HepG2 (cell line): ENCODE measurements around the gene GNG7. TPM values are rescaled to one million over a fixed set of nuclear protein-coding genes. Genes with fewer than 3 reads are reported as not detected.

Experiments used
- FOXK2 ChIP-seq: fragments of 450-650 bp; IDR thresholded peaks from 2 replicates; pipeline ENCODE4 v1.6.1; 2016
- HNRNPUL1 ChIP-seq: fragments of 200-400 bp; formaldehyde crosslinking; IDR thresholded peaks from 2 replicates; pipeline ENCODE4 v1.6.1; 2017; ENCODE audit warnings: low read depth, mild to moderate bottlenecking, low read length, moderate library complexity
- IKZF4 ChIP-seq: sonication (generic); formaldehyde crosslinking; IDR thresholded peaks from 2 replicates; pipeline ENCODE4 v1.5.1; 2020; ENCODE audit warnings: borderline replicate concordance, mild to moderate bottlenecking, low read depth, missing genetic modification reagents; ENCODE audit errors: not compliant biosample characterization
- MAZ ChIP-seq, 2 experiments: sonication (generic) in 1 of 2; formaldehyde crosslinking in 1 of 2; IDR thresholded peaks; 2 replicates each; pipeline versions ENCODE4 v1.5.0 to v1.6.1; 2012 to 2020; ENCODE audit warnings: low read depth in 2 of 2, mild to moderate bottlenecking in 2 of 2, borderline replicate concordance in 1 of 2, improper control_type of control experiment in 1 of 2, low read length in 1 of 2, missing genetic modification reagents in 1 of 2, moderate library complexity in 1 of 2
- MBD4 ChIP-seq: IDR thresholded peaks from 2 replicates; pipeline ENCODE4 v1.6.1; 2012; ENCODE audit warnings: low read length, inconsistent platforms, borderline replicate concordance
- PHB2 ChIP-seq: fragments of 450-650 bp; IDR thresholded peaks from 2 replicates; pipeline ENCODE4 v1.6.1; 2018; ENCODE audit not compliant: partially characterized antibody
- PLRG1 ChIP-seq: fragments of 450-650 bp; conservative IDR thresholded peaks from 2 replicates; pipeline ENCODE4 v1.6.1; 2016
- POLR2AphosphoS5 ChIP-seq: IDR thresholded peaks from 2 replicates; pipeline ENCODE4 v1.6.1; 2012; ENCODE audit warnings: low read depth, low read length
- RBM39 ChIP-seq: fragments of 200-400 bp; formaldehyde crosslinking; IDR thresholded peaks from one replicate; pipeline ENCODE4 v1.6.1; 2018; ENCODE audit warnings: antibody characterized with exemption, mild to moderate bottlenecking, low read depth, low read length; ENCODE audit not compliant: poor library complexity, severe bottlenecking
- TARDBP ChIP-seq: sonication (generic); formaldehyde crosslinking; IDR thresholded peaks from 2 replicates; pipeline ENCODE4 v1.8.0; 2022; ENCODE audit warnings: mild to moderate bottlenecking, missing genetic modification reagents
- THYN1 ChIP-seq: sonication (generic); formaldehyde crosslinking; IDR thresholded peaks from 2 replicates; pipeline ENCODE4 v1.8.1; 2023; ENCODE audit warnings: low read depth, mild to moderate bottlenecking, moderate library complexity, missing genetic modification reagents, borderline replicate concordance
- ZBTB20 ChIP-seq: sonication (generic); formaldehyde crosslinking; IDR thresholded peaks from 2 replicates; pipeline ENCODE4 v1.8.1; 2023; ENCODE audit warnings: missing genetic modification reagents, low read depth, mild to moderate bottlenecking, borderline replicate concordance
- ZFX ChIP-seq: sonication (generic); formaldehyde crosslinking; IDR thresholded peaks from 2 replicates; pipeline ENCODE4 v1.4.0; 2020; ENCODE audit warnings: mild to moderate bottlenecking, low read depth, missing genetic modification reagents, moderate library complexity
- ZNF121 ChIP-seq: sonication (generic); formaldehyde crosslinking; IDR thresholded peaks from 2 replicates; pipeline ENCODE4 v1.5.0; 2020; ENCODE audit warnings: mild to moderate bottlenecking, missing genetic modification reagents
- ZNF24 ChIP-seq: fragments of 450-650 bp; IDR thresholded peaks from 2 replicates; pipeline ENCODE4 v1.6.1; 2017; ENCODE audit warnings: antibody characterized with exemption, mild to moderate bottlenecking
- ZNF292 ChIP-seq: sonication (generic); formaldehyde crosslinking; IDR thresholded peaks from 2 replicates; pipeline ENCODE4 v1.8.1; 2022; ENCODE audit warnings: mild to moderate bottlenecking, low read depth, missing genetic modification reagents, borderline replicate concordance
- ZNF331 ChIP-seq: sonication (generic); formaldehyde crosslinking; IDR thresholded peaks from 2 replicates; pipeline ENCODE4 v1.4.0; 2020; ENCODE audit warnings: missing genetic modification reagents
- ZNF354B ChIP-seq: sonication (generic); formaldehyde crosslinking; IDR thresholded peaks from 2 replicates; pipeline ENCODE4 v1.8.0; 2022; ENCODE audit warnings: mild to moderate bottlenecking, missing genetic modification reagents
- ZNF484 ChIP-seq: sonication (generic); formaldehyde crosslinking; IDR thresholded peaks from 2 replicates; pipeline ENCODE4 v1.5.1; 2020; ENCODE audit warnings: mild to moderate bottlenecking, low read depth, missing genetic modification reagents, borderline replicate concordance
- ZNF564 ChIP-seq: sonication (generic); formaldehyde crosslinking; IDR thresholded peaks from 2 replicates; pipeline ENCODE4 v1.8.1; 2023; ENCODE audit warnings: mild to moderate bottlenecking, missing genetic modification reagents
- ZNF614 ChIP-seq: IDR thresholded peaks from 2 replicates; pipeline ENCODE4 v1.6.1; 2018; ENCODE audit warnings: missing biosample characterization, missing genetic modification reagents, inconsistent platforms, borderline replicate concordance
- ZNF768 ChIP-seq: sonication (generic); formaldehyde crosslinking; IDR thresholded peaks from 2 replicates; pipeline ENCODE4 v1.4.0; 2020; ENCODE audit warnings: missing genetic modification reagents
- polyA plus RNA-seq, 8 experiments: library from polyadenylated mRNA; depleted of rRNA in 3 of 8; stranded (reverse) in 7 of 8; unstranded in 1 of 8; fragments of >200 nt; fragmentation: Illumina TruSeq in 4 of 8; extraction: Trizol in 4 of 8; gene quantifications; 2 replicates each; pipeline versions ENCODE4 v1.2.1 to v1.2.3, GENCODE V29; 2011 to 2016; ENCODE audit warnings: low read depth in 4 of 8, missing spikeins in 1 of 8, mixed read lengths in 1 of 8; ENCODE audit not compliant: insufficient read depth in 1 of 8
- total RNA-seq, 5 experiments: library from RNA; depleted of rRNA; stranded (reverse); fragments of >200 nt; fragmentation: Illumina TruSeq; extraction: Trizol; gene quantifications; 2 replicates each; pipeline ENCODE4 v1.2.3, GENCODE V29; 2016; ENCODE audit warnings: low read depth in 1 of 5
- TF ChIP-seq, protein P1 (sequence below): sonication (generic); formaldehyde crosslinking; IDR thresholded peaks from 2 replicates; pipeline ENCODE4 v1.5.0; 2020; ENCODE audit warnings: missing genetic modification reagents, mild to moderate bottlenecking, borderline replicate concordance
- TF ChIP-seq, protein P2 (sequence below): sonication (generic); formaldehyde crosslinking; IDR thresholded peaks from 2 replicates; pipeline ENCODE4 v1.4.0; 2020; ENCODE audit warnings: missing genetic modification reagents
- TF ChIP-seq, protein P3 (sequence below): sonication (generic); formaldehyde crosslinking; IDR thresholded peaks from 2 replicates; pipeline ENCODE4 v1.4.0; 2020; ENCODE audit warnings: mild to moderate bottlenecking, missing genetic modification reagents
- TF ChIP-seq, protein P4 (sequence below): sonication (generic); formaldehyde crosslinking; IDR thresholded peaks from 2 replicates; pipeline ENCODE4 v1.5.1; 2020; ENCODE audit warnings: mild to moderate bottlenecking, missing genetic modification reagents, borderline replicate concordance

GNG7 gene
- total and polyA plus RNA-seq, 2 of the 13 experiments (the other 11 are each of a cell fraction or from before 2014, with no cell fraction given): 1.4 to 3.3 TPM

DNA sequence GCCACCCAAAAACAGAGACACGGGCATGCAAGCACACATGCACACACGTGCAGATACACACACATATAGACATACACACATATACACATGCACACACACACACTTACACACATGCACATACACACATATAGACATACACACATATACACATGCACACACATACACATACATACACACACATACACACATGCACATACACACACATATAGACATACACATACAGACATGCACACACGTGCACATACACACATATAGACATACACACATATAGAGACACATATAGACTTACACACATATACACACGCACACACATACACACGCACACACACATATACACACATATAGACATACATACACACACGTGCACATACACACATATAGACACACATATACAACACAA is 134.5 kb downstream of the GNG7 start (continued):
- TF ChIP-seq, protein P1, sequence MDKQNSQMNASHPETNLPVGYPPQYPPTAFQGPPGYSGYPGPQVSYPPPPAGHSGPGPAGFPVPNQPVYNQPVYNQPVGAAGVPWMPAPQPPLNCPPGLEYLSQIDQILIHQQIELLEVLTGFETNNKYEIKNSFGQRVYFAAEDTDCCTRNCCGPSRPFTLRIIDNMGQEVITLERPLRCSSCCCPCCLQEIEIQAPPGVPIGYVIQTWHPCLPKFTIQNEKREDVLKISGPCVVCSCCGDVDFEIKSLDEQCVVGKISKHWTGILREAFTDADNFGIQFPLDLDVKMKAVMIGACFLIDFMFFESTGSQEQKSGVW: no peak
- no peak for TF ChIP-seq THYN1 (CRISPR knock-in tag)
- TF ChIP-seq, protein P2, sequence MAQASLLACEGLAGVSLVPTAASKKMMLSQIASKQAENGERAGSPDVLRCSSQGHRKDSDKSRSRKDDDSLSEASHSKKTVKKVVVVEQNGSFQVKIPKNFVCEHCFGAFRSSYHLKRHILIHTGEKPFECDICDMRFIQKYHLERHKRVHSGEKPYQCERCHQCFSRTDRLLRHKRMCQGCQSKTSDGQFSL: no peak
- no peak for TF ChIP-seq RBM39
- no peak for TF ChIP-seq MAZ (IDR thresholded peaks at IDR 0.05; ENCODE audit: borderline replicate concordance, low read depth, low read length)
- TF ChIP-seq MAZ (CRISPR knock-in tag; IDR thresholded peaks at IDR 0.05; ENCODE audit: low read depth): no peak
- TF ChIP-seq ZNF331 (CRISPR knock-in tag): no peak
- TF ChIP-seq, protein P3, sequence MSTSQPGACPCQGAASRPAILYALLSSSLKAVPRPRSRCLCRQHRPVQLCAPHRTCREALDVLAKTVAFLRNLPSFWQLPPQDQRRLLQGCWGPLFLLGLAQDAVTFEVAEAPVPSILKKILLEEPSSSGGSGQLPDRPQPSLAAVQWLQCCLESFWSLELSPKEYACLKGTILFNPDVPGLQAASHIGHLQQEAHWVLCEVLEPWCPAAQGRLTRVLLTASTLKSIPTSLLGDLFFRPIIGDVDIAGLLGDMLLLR (CRISPR knock-in tag): no peak
- no peak for TF ChIP-seq HNRNPUL1
- TF ChIP-seq IKZF4: no peak
- TF ChIP-seq TARDBP (CRISPR knock-in tag): no peak
- no peak for TF ChIP-seq ZNF768
- TF ChIP-seq ZNF121 (CRISPR knock-in tag): no peak
- TF ChIP-seq ZNF354B: no peak
- TF ChIP-seq ZNF24: no peak
- TF ChIP-seq POLR2AphosphoS5: no peak
- TF ChIP-seq ZFX (CRISPR knock-in tag): no peak
- TF ChIP-seq ZBTB20 (CRISPR knock-in tag): no peak
- peak; percentile 89 for TF ChIP-seq PHB2
- no peak for TF ChIP-seq MBD4
- TF ChIP-seq ZNF614 (CRISPR knock-in tag): no peak
- no peak for TF ChIP-seq ZNF564
- TF ChIP-seq, protein P4, sequence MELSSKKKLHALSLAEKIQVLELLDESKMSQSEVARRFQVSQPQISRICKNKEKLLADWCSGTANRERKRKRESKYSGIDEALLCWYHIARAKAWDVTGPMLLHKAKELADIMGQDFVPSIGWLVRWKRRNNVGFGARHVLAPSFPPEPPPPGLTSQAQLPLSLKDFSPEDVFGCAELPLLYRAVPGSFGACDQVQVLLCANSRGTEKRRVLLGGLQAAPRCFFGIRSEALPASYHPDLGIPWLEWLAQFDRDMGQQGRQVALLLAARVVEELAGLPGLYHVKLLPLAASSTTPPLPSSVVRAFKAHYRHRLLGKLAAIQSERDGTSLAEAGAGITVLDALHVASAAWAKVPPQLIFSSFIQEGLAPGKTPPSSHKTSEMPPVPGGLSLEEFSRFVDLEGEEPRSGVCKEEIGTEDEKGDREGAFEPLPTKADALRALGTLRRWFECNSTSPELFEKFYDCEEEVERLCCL (CRISPR knock-in tag): no peak
- 0 out of 2 replicates have a peak, but pooled peaks have one; percentile 61 for TF ChIP-seq PLRG1
- TF ChIP-seq FOXK2: peak; percentile 38; the same call in 1 of the 2 replicates
- no peak for TF ChIP-seq ZNF484 (CRISPR knock-in tag)
- no peak for TF ChIP-seq ZNF292 (CRISPR knock-in tag)
